AG20443 (cell line): ENCODE measurements around the gene PRSS21.
A peak's percentile ranks its signal among the peaks of the same experiment; 100 is the strongest.

ENCODE experiments used
- DNase-seq: peaks from one replicate; pipeline ENCODE4 v3.0.0; 2012; ENCODE audit warnings: low spot score, mixed read lengths

The PRSS21 gene

DNA sequence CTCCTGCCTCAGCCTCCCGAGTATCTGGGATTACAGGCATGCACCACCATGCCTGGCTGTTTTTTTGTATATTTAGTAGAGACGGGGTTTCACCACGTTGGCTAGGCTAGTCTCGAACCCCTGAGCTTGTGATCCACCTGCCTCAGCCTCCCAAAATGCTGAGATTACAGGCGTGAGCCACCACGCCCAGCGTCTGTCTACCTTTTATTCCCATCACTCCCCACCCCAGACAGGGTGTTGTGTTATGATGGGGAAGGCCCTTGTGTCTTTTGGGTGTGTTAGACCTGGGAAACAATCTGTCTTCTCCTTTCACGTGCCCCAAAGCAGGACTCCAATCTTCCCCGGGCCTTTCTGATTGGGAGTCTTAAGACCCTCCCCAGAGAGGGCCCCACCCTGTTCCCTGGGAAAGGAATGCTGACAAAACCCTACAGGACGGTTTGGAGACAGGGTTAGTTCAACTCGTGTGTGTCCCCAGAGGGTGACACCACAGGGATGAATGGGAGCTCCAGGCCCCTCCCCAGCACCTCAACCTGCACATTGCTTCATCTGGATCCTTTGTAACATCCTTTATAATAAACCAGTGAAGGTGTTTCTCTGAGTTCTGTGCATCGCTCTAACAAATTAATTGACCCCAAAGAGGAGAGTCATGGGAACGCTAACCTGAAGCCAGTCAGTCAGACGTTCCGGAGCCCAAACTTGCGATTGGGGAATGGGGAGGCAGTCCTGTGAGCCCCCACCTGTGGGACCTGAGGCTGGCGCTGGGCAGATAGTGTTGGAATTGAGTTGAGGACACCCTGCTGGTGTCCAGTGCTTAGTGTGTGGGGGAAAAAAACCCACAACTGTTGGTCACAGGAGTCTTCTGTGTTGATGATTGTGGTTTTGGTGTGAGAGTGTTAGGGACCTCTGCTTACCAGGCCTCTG is 36.8 kb upstream of the PRSS21 start:
- no peak for DNase-seq

DNA sequence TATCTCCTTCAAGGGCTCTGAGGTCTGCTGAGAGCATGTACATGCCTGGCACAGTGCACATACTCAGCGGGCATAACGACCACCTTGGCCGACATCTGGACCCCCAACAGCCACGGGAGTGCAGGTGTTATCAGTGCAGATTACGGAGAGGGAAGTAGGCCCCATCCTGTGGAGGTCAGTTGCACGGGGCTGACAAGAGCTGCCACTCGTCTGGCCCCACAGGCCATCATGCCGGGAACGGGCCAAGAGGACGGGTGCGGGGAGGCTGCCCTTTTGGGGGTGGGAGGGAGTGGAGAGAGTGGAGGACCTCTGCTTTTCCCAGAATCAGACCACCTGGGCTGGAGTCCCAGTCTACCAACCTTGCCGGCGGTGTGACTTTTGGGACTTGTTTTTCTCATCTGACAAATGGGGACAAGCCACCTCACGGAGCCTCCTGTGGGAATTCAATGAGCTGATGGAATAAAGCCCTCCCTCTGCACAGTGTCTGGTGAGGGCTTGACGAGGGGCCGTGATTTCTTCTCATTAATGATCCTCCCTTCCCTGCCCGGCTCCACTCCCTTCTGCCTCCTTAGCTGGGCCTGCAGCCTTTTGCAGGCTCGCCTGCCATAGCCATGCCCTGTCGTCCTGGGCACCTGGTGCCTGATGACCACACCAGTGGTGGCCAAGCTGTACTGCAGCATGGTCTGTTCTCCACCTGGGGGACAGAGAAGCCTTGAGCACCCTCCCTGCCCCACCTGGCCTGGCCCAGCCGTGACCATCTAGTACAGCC is 34.3 kb upstream of the PRSS21 start:
- no peak for DNase-seq

GRCh38 chr16:2783581-2784357 is 33.3 kb upstream of the PRSS21 start:
- no peak for DNase-seq

DNA sequence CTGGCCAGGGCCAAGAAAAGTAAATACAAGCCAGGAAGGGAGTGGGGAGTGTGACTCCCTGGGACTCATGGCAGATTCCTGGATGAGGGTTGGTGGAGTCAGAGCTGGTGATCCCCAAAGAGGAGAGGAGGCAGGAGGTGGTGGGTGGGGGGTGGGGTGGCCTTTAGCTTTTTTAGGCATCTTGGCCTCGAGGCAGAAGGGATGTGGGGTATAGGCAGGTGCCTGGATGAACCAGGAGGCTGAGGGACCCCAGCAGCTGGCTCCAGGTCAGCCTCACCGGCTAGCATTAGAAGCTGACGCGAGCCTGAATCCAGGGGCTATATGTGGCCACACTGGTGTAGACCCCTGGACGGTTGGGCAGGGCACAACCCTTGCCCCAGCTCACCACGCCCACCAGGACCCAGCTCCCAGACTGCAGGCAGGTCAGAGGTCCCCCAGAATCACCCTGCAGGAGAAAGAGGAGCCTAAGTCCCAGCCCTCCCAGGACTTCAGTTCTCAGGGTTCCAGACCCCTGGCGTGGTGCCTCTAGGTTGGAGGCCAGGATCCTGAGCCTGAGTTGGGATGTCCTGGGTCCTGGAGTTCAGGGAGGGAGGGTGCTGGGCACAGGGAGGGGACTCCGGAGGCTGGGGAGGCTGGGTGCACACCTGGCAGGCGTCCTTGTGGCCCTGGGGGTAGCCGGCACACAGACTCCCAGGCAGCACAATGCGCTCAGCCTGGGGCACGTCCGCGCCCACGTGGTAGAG is 32.5 kb upstream of the PRSS21 start:
- no peak for DNase-seq

- DNase-seq = no peak
Observed at GRCh38 chr16:2785101-2785991, 31.7 kb upstream of the PRSS21 start.

DNA sequence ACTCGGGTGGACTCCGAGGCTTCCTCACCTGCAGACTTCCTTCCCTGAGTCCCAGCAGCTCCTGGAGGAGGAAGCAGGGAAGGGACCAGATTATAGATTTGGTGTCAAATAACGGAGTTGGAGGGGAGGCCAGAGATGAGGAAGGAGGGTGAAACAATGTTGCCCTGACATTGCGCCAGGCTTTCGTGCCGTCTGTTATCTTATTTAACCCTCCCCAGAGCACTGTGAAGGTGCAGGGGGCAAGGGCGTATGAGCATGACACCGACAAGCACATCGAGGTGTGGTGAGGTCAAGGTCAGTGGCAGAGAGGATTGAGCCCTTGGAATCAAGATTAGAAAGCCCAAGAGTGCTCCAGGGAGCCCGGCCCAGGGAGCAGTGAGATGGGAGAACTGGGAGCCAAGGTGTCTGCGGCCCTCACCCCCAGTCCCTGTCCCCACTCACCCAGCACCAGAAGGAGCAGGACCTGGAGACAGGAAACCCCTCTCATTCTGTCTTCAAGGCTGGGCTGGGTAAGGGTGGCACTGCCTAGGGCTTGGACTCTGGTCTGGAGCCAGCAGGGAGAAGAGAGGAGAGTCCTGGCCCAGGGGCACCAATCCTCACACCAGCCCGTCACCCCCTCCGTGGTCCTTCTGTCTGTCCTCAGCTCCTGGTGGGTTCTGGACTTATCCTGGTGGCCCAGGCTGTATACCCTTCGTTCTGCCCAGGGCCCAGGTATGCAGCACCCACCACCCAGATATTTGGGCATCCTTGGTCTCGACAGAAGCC is 30.8 kb upstream of the PRSS21 start:
- no peak for DNase-seq

DNA sequence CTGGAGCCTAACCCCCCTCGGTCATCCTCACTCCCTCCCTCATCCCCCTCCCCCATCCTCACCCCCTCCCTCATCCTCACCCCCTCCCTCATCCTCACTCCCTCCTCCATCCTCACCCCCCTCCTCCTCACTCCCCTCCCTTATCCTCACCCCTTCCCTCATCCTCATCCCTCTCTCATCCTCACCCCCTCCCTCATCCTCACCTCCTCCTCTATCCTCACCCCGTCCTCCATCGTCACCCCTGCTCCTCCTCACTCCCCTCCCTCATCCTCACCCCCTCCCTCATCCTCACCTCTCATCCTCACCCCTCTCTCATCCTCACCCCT is 30.2 kb upstream of the PRSS21 start:
- DNase-seq = no peak

GRCh38 chr16:2787406-2787805 is 29.6 kb upstream of the PRSS21 start, which contains the start of gene PRSS33:
Gene PRSS33 (minus strand): TSS chr16:2787560. CDS start chr16:2786547, 1,013 bp downstream.
- no peak for DNase-seq

- DNase-seq = no peak
Observed at GRCh38 chr16:2787961-2788360, 29.1 kb upstream of the PRSS21 start.

DNA sequence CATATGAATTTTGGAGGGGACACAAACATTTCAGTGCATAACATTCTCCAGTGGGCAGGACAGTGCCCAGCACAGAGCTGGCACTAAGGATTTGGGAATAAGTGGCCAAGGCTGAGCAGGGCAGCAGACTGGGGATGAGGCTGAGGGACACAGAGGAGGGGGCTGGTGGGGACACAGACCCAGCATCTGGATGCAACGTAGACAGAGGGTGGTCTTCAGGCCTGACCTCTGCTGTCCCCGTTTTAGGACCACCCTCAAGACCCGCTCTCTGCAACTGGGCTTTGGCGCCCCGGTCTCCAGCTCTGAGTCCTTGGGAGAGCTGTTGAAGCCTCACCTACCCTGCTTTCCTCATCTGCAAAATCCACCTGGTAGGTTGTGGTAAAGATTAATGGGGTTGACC is 26.4 kb upstream of the PRSS21 start:
- no peak for DNase-seq

GRCh38 chr16:2791174-2791573 is 25.9 kb upstream of the PRSS21 start:
- no peak for DNase-seq

GRCh38 chr16:2792940-2793339 is 24.1 kb upstream of the PRSS21 start:
- DNase-seq = no peak

DNA sequence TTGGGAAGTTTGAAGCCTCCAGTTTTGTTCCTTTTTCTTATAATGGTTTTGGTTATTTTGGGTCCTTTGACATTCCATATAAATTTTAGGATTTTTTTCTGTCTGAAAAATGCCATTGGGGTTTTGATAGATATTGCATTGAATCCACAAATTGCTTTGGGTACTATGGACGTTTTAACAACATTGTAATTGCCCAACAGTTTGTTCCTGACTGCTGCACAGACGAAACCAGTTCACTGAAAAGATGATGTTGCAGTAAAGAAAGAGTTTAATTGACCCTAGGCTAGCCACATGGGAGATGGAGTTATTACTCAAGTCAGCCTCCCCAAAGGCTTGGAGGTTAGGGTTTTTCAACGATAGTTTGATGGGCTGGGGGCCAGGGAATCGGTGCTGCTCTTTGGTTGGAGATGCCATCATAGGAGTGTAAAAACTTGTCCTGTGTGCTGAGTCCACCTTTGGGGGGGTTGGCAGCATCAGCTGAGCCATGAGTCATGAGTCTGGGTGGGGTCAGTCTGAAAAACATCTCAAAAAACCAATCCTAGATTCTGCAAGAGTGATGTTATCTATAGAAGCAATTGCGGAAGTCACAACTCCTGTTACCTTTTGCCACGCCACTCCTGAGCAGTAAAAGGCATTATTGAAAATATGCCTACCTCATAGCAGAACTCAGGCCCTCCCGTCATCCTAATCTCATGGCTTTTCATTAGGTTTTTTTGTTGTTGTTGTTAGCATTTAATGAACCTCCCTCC is 21.5 kb upstream of the PRSS21 start:
- DNase-seq = no peak

DNA sequence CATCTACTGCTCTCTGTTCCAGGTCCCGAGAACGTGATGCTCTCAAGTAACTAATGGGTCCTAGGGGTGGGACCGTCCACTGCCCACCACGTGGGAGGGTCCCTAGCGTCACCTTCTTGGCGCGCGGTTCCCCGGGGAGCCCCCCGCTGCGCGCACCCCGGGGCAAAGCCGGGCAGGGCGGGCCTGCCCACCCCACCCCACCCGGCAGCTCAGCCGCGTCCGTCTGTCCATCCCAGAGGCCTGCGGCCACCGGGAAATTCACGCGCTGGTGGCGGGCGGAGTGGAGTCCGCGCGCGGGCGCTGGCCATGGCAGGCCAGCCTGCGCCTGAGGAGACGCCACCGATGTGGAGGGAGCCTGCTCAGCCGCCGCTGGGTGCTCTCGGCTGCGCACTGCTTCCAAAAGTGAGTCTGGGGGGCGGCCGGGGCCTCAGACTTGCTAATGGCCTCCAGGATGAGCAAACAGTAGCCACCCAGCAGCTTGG is 18.3 kb upstream of the PRSS21 start:
- DNase-seq = peak; percentile 7

DNA sequence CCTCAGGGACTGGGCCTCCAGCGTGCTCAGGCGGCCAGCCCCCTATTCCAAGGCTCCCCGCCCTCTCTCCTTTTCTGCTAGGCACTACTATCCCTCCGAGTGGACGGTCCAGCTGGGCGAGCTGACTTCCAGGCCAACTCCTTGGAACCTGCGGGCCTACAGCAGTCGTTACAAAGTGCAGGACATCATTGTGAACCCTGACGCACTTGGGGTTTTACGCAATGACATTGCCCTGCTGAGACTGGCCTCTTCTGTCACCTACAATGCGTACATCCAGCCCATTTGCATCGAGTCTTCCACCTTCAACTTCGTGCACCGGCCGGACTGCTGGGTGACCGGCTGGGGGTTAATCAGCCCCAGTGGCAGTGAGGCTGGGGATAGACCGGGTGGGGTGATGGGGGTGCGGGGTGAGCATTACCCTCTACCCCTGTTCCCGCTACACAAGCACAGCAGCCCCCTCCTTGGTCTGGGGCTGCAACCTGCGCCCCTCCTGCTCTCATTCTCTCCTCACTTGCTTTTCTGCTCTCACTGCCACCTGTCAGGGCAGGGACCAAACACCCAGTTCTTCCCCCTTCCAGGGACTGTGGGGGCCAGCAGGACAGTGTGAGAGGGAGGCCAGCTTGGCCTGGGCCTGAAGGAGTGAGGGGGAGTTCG is 17.7 kb upstream of the PRSS21 start:
- peak; percentile 6 for DNase-seq

DNA sequence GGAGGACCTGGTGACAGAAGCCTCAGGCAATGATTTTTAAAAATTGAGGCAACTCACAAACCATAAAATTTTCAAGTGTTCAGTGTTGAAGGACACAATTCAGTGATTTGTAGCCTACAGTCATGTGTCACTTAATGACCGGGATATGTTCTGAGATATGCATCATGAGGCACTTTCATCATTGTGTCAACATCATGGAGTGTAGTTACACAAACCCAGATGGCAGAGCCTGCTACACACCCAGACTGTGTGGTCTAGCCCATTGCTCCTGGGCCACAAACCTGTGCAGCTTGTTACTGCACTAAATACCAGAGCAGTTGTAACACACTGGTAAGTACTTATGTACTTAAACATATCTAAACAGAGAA is 17.2 kb upstream of the PRSS21 start:
- peak; percentile 10 for DNase-seq

DNA sequence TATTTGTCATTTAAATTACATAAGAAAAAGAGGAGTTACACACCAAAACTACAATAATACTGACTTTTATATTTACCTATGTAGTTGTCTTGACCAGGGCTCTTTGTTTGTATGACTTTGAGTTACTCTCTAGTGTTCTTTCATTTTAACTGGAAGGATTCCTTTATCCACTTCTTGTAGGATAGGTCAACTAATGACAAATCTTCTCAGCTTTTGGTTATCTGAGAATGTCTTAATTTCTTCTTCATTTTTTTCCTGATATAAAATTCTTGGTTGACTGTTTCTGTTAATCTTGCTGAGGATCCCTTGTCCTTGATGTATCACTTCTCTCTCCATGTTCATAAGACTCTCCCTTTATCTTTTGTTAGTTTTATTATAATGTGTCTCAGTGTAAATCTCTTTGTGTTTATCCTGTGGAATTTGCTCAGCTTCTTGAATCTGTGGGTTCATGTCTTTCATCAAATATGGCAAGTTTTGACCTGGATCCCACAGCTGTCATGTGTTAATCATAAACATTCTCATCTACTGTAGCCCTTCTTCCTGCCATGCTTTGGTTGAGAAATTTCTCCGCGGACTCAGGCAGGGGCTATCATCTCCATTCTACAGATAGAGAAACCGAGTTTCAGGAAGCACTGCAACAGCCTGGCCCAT is 13.4 kb upstream of the PRSS21 start:
- DNase-seq = no peak

DNA sequence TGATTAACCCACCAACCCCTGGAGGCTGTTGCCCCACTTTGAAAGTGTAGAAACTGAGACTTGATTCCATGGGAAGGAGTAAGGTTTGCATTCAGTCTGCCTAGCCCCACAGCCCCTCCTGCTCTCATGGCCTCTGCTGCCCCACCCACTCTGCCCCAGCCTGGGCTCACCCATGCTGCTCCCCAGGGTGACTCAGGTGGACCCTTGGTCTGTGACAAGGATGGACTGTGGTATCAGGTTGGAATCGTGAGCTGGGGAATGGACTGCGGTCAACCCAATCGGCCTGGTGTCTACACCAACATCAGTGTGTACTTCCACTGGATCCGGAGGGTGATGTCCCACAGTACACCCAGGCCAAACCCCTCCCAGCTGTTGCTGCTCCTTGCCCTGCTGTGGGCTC is 12.3 kb upstream of the PRSS21 start:
- no peak for DNase-seq
